GM19324 (cell line): ENCODE measurements around the gene SASH1.

Source experiments
- ATAC-seq: cut with Tn5 transposase; IDR thresholded peaks from one replicate; pipeline ENCODE4 v1.9.1; 2021; ENCODE audit warnings: mild to moderate bottlenecking, moderate library complexity; ENCODE audit not compliant: unreplicated experiment, low FRiP score

SASH1 gene

DNA sequence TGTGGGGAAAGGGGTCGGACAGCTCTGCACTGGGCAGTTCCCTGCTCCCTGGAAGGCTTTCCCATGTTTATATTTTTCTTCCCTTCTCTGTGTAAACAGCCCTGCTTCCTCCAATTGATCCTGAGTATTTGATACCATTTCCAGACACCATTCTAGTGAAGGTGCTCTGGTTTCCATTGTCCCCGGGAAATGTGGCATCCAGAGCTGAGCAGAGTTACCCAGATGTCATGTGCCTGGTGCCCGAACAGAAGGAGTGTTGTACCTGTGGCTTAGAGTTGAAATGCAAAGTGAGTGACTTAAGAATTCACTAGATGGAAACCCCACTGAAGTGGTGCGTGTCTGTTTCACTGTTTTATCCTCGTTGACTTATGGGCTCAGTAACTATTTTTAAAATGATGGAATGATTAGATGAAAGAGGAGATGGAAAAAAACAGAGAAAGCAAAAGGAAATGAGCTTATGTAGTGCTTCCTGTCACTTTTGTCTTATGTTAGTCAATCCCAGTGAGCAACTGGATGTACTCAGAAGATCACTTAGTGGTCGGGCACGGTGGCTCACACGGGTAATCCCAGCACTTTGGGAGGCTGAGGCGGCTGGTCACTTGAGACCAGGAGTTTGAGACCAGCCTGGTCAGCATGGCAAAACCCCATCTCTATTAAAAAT lies 83.8 kb downstream of the SASH1 start:
- ATAC-seq: no peak

DNA sequence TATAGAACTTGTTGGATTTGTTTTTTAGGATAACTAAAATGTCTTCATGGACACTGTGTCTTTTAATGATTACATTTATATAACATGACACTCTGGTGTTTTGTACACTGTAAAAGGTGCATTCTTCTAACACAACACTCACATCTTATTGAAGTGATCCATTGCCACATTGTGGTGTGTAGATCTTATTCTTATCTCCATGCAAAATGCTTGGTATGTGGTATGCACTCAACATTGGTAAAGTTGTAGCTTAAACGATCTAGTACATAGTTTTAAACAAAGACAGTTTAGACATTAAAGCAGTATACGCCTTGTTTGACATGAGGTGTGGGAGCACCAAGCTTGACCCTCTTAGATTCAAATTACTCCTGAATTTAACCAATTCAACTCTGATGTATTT lies 84.7 kb downstream of the SASH1 start:
- no peak for ATAC-seq

DNA sequence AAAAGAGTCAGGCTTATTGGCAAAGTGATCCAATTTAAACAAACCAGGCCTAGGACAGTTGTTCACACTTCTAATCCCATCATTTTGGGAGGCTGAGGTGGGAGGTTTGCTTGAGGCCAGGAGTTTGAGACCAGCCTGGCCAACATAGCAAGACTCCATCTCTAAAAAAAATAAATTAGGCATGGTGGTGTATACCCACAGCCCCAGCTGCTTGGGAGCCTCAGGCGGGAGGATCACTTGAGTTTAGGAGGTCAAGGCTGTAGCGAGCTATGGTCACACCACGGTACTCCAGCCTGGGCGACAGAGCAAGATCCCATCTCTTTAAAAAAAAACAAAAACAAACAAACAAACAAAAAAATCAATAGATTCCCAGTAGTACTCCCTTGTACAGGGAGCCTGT lies 86.8 kb downstream of the SASH1 start:
- no peak for ATAC-seq

DNA sequence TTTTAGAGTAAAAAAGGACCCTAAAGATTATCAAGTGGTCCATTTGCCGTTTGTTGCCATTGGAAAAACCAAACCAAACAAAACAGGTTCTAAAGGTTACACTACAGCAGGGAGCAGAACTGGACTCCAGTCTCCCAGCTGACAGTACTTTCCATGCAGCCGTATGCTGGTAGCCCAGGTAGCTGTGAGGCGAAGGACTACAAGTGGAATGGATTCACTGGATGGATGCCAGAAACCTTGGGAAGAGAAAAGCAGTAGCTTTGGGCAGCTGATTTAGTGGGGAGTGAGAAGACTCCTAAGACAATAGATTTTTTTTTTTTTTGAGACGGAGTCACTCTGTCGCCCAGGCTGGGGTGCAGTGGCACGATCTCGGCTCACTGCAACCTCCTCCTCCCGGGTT lies 88.3 kb downstream of the SASH1 start:
- no peak for ATAC-seq

DNA sequence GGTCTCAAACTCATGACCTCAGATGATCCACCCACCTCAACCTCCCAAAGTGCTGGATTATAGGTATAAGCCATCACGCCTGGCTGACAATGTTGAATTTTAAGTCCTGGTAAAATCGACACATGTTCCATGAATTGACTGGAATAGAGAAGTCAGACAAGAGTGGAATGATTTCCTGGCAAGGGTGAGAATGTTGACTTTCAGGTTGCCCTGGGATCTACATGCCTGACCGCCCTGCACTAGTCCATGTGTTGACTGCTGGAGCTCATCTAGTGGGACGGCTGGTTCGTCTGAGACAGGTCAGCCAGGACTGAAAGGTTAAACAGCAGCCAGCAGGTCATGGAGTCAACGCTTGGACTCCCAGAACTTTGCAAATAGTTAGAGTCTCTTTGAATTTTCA lies 88.8 kb downstream of the SASH1 start:
- ATAC-seq: no peak

DNA sequence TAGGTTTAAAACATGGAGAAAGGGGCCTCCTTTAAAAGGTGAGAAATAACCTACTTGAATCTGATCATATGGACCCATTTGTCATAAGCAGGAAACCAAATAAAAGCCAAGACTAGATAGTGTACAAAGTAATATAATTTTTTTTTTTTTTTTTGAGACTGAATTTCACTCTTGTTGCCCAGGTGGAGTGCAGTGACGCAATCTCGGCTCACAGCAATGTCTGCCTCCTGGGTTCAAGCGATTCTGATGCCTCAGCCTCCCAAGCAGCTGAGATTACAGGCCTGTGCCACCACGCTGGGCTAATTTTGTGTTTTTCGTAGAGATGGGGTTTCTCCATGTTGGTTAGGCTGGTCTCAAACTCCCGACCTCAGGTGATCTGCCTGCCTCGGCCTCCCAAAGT lies 89.2 kb downstream of the SASH1 start:
- no peak for ATAC-seq

DNA sequence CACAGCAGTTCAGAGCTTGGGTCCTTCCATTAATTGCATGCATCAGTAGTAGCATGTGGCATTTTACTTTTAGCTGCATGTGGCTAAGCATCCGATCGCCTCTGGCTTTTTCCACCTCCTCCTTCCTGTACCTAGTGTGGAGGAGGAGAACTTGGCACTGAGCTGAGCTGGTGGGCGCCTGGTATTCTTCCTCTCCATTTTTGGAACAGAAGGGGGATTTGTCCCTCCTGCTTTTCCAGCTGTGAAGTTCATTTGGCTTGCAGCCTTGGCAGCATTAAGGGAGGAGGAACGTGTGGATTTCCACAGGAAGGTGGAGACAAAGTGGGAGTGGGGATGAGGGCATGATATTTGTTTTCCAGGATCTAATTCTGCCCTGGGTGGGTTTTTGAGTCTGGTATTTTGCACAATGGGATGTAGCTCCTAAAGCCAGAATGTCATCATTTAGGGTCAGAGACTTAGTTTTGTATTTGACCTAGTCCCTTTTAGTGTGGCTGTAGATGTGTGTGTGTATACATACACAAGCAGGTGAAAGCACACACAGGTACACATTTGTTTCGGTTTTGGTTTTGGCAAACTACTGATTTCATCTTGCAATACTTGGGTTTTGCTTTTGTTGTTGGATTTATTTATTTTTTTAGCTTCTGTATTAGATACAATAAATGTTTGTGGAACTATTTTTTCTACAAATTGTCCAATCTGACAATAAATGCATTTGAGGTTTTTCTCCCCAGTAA lies 90.0 kb downstream of the SASH1 start:
- ATAC-seq: no peak

DNA sequence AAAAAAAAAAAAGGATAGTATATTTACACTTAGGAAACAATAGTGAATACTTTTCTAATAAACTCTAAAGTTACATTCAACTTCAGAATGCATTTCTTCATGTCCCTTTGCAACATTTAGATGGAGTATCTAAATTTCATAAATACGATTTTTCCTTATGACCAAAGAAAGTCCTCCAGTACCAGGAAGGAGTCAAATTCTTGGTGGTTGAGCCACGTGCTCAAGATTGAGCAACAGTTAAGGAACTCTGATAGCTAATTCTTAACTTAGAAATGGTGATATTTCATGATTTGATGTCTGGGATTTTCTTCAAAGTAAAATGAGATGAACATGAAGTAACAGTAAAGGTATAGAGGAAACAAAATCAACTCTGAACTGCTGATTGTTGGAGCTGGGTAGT lies 92.7 kb downstream of the SASH1 start:
- ATAC-seq: no peak

DNA sequence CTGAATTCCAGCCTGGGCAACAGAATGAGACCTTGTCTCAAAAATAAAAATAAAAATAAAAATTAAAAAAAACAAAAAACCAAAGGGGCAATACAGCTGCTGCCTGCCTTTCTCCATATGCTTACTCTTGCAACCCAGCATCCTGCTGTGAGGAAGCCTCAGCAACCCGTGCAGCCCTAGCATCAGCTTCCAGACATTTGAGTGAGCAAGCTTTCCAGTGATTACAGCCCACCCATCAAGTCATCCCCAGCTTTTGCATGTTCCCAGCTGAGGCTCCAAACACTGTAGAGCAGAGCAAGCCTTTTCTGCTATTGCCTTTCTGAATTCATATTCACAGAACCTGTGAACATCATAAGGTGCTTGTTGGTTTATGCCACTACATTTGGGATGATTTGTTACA lies 93.8 kb downstream of the SASH1 start:
- ATAC-seq: no peak

DNA sequence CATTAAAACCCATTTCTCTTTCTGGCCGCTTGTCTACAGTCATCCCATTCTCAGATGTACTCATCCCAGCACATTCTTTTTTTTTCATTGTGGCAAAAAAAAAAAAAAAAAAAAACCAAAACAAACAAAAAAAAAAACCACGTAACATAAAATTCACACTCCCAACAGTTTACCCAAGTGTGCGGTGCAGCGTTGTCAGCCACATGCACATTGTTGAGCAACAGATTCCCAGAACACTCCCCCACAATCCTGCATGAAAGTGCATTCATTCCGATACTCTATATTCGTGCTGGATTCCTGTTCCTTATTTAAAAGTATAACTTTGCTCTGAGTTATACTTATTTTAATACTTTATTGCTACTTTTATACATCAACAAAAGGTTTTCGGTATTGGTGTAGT lies 96.0 kb downstream of the SASH1 start:
- ATAC-seq: no peak

DNA sequence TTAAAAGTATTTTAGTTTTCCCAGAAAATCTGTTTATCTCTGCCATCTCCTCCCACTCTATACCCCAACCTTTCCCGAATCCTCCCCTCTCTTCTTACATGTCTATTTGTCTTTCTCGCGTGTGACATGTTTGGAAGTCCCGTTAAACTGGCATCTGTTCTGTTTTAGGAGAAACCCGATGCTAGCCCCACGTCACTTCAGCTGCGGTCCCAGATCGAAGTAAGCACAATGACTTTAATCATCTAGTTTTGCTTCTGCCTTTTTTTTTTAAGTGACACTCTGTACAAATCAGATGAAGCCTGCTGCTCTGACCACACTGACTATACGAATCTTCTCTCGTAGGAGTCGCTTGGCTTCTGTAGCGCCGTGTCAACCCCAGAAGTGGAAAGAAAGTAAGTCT lies 97.4 kb downstream of the SASH1 start:
- no peak for ATAC-seq

DNA sequence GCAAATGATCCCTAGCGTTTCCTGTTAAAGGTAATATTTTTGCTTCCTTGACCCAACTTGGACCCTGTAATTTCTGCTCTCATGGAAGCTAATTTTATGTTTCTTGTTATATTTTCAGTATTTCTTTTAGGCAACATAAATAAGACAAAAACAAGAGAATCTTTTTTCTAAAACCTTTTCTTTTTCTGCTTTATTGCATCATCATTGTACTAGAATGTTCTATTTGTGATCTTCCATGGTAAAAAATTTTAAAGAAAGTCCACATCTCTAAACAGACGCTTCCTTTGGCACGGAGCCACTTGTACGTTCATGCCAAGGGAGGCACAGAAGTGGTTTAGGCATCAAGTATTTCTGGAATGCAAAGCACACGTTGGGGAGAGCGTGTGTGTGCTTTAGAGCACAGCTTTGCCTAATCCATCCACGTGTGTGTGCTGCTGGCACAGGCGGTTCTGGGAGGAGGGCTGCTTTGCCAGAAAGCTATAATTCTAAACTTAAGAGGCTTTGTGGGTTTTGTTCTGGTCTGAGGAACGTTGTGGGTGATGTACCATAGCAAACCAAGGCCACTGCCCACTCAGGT lies 98.3 kb downstream of the SASH1 start:
- ATAC-seq: no peak

DNA sequence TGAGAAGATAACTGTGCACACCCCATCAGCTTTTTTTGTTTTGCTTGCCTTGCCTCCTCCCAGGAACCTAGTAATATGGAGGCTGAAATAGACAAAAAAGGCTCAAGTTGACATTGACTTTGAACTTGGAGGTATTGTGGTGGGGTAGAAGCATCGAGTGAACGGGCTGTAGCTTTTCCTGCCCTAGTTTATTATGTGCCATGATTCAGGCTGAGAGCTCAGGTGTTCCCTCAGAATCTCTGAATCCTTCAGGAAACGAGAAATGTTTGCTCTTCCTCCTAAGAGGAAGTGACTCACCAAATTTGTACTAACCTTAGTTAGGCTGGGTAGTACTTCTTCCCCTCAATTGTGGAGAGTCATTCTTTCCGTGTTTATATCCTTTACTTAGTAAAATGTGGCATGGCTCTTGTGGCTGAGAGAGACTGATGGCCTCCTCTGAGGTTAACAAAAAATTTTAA lies 98.8 kb downstream of the SASH1 start:
- ATAC-seq: no peak

DNA sequence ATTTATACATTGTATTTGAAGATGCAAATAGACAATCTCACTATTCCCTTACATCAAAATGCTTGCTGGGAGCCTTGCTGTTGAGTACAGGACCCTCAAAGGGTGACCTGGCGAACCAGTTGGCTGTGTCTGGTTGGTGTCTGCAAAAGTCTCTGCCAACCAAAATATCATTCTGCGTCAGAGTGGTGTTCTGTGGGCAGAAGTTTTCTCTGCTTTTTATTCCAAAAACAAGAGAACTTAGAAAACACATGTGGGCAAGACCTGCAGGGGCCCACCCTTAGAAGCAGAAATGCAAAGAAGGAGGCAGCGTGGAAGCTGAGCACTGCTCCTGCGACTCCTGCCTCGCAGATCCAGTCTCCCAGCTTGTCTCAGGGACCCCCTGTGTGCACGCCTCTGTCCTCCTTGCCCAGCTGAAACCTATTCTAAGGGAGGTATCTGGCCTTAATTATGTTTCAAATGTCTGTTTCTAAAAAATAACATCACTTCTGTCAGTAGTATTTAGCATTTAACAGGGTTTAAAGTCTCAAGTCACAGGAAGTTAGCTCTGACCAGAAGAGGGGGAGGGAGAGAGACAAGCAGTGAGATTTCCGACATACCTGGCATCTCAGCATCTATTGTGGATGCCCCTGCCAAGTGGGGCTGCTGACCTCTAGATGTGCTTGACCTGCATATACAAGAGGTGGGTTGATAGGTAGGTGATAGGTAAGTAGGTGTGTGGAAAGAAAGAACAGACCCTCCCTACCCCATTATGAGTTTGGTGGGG lies 101.3 kb downstream of the SASH1 start:
- no peak for ATAC-seq

DNA sequence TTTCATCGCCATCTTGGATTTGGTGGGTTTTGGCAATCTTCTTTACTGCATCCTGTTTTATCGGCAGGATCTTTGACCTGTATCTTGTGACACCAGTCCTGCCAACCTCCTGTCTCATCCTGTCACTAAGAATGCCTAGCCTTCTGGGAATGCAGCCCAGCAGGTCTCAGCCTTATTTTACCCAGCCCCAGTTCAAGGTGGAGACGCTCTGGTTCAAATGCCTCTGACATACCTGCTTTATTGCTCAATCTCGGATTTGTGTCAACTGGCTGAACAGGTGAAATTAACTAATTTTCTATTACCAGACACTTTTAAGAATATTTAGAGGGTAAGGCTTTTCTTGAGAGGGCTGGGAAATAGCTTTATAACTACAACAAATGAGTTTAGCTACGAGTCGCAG lies 102.5 kb downstream of the SASH1 start:
- ATAC-seq: no peak

DNA sequence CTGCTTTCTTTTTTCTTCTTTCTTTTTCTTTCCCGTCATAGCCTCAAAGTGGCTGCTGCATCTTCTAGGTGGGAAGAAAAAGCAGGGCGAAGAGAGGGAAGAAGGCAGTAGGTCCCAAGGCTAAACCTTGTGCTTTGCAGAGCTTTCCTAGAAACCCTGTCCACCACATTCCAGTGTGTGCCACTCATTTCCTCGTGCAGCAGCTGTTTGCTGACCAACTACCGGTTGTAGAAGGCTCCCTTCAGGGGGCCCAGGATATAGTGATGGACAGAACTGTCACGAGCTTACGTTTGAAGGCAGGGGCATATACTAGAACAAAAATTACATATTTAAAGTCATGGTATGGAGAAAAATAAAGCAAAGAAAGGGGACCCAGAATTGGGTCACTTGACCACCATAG lies 103.0 kb downstream of the SASH1 start:
- ATAC-seq: no peak

DNA sequence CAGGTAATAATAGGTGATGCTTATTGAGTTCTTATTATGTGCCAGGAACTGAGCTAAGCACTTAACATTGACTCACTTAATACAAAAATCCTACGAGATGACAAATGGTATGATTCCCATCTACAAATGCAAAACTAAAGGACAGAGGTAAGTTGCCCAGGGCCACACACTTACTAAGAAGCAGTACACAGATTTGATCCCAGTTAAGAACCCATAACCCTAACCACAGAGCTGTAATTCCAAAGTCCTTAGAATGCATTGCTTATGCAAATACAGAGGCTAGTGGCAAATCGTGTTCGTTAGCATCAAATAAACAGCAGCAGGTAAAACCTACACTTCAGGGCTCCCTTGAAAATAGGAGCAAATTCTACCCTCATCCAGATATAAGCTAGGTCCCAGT lies 104.0 kb downstream of the SASH1 start:
- no peak for ATAC-seq

DNA sequence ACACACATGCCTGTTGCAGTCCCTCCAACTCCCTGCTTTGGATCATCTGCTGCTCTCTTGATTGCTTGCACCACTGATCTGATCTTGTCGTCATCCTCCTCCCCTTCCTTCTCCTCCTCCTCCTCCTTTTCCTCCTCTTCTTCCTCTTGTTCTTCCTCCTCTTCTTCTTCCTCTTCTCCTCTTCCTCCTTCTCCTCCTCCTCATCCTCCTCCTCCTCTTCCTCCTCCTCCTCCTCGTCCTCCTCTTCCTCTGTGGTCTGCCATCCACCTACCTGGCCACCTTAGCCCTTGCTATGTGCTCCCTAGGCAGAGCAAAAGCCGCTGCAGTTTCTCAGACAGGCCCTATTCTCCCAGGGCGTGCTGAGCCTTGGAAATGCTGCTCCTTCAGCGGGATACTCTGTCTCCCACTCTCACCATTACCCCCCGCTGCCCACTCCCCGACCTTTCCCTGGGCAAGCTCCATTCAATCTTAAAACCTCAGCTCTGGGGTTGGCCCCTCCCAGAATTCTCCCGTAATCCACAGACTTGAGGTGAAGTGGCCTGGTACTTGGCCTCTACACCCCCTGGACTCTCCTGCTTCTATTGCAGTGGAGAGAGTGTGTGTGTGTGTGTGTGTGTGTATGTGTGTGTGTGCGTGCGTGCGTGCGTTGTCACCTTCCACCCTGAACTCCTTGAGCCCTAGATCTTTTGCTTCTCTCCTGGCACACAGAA lies 105.0 kb downstream of the SASH1 start:
- no peak for ATAC-seq

DNA sequence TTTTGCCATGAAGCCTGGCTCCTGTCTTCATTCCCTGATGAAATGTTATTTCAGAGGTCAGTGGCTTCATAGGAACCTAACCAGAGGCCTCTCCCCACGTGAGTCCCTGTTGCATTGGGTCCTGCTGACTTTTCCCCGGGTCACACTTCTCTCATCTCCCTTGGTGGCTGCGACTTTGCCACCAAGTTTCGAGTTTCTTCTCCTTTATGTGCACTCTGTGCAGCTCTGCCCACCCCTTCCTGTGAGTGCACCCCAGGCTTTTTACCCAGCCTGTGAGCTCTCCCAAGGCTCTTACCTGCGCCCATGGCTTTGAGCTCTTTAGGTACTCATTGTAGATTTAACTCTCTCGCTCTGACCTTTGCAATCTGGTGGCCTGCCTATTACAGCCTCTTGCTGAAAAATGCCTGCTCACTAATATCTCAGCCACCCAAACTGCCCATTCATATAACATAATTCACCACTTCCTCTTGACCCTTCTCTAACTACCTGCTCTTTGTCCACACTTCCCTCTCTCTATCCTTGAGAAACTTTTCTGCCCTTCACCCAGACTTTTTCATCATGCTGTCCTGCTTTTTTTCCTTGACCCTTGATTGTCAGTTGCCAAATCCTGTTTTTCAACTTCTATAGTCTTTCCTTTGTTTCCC lies 105.9 kb downstream of the SASH1 start:
- no peak for ATAC-seq

DNA sequence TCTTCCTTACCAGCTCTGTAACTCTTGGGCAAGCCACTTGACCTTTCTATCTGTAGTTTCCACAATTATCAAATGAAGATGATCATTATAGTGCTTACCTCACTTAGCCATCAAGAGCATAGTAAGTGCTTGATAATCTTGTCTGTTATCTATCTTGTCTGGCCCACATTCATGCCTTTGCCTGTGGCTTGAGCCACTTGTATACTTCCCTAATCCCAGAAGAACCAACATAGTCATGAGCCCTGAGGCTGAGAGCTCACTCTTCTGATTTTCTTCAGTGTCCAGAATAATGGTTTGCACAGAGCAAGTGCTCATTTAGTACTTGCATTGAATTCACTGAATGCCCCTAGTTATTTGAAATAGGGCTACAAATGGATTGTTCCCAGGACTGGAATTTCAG lies 108.2 kb downstream of the SASH1 start:
- no peak for ATAC-seq
